CD4-positive, CD25-positive, alpha-beta regulatory T cell (primary cell): Measurements from ENCODE around the gene PCNT. TPM values are rescaled to one million over a fixed set of nuclear protein-coding genes. Genes with fewer than 3 reads are reported as not detected.

Source experiments
- ATAC-seq, 2 donors: fragments of 150-1000 bp; cut with Tn5 transposase; one replicate each; pipeline ENCODE4 v1.10.0; 2021; ENCODE audit warnings: low read depth in 2 of 2, moderate number of reproducible peaks in 2 of 2, moderate library complexity in 1 of 2
- DNase-seq, 3 donors: peaks; one replicate each; pipeline versions ENCODE4 v3.0.0 to v3.0.0-alpha.2; 2012 to 2022; ENCODE audit warnings: mixed read lengths in 1 of 3
- H3K27ac ChIP-seq: one replicate; pipeline ENCODE4 v1.7.0; 2013; ENCODE audit warnings: mild to moderate bottlenecking, low read length; ENCODE audit not compliant: insufficient read depth, poor library complexity, severe bottlenecking
- H3K27me3 ChIP-seq: one replicate; pipeline ENCODE4 v1.7.0; 2013; ENCODE audit warnings: low read length; ENCODE audit not compliant: control insufficient read depth, insufficient read depth
- H3K36me3 ChIP-seq: one replicate; pipeline ENCODE4 v1.7.0; 2013; ENCODE audit warnings: mild to moderate bottlenecking, low read length, moderate library complexity; ENCODE audit not compliant: control insufficient read depth, insufficient read depth
- H3K4me1 ChIP-seq: 2 replicates; pipeline ENCODE4 v1.7.0; 2013; ENCODE audit warnings: mild to moderate bottlenecking, low read length; ENCODE audit not compliant: insufficient read depth, control insufficient read depth, poor library complexity, severe bottlenecking
- H3K4me3 ChIP-seq: one replicate; pipeline ENCODE4 v1.7.0; 2013; ENCODE audit warnings: low read depth, mild to moderate bottlenecking, low read length, moderate library complexity
- H3K9me3 ChIP-seq, 2 experiments: 1 replicate in 1 of 2; 2 replicates in 1 of 2; pipeline ENCODE4 v1.7.0; 2013; ENCODE audit warnings: low read length in 2 of 2, mild to moderate bottlenecking in 1 of 2, moderate library complexity in 1 of 2; ENCODE audit not compliant: control insufficient read depth in 2 of 2
- H3K27ac Mint-ChIP-seq, 3 donors: one replicate each; pipeline ENCODE4 v1.8.0; 2020 to 2022; ENCODE audit warnings: mild to moderate bottlenecking in 3 of 3, mixed read lengths in 3 of 3, moderate library complexity in 2 of 3
- H3K27me3 Mint-ChIP-seq: one replicate; pipeline ENCODE4 v1.8.0; 2022; ENCODE audit warnings: mild to moderate bottlenecking, mixed read lengths
- H3K36me3 Mint-ChIP-seq: one replicate; pipeline ENCODE4 v1.8.0; 2020; ENCODE audit warnings: mixed read lengths
- H3K4me1 Mint-ChIP-seq, 4 donors: one replicate each; pipeline ENCODE4 v1.8.0; 2020 to 2022; ENCODE audit warnings: mixed read lengths in 4 of 4, mild to moderate bottlenecking in 1 of 4
- H3K4me3 Mint-ChIP-seq, 4 donors: one replicate each; pipeline ENCODE4 v1.8.0; 2020 to 2022; ENCODE audit warnings: mild to moderate bottlenecking in 4 of 4, mixed read lengths in 4 of 4, moderate library complexity in 3 of 4
- H3K9me3 Mint-ChIP-seq, 7 donors: one replicate each; pipeline ENCODE4 v1.8.0; 2020 to 2022; ENCODE audit warnings: mixed read lengths in 7 of 7, mild to moderate bottlenecking in 3 of 7, moderate library complexity in 2 of 7
- polyA plus RNA-seq, 4 donors: library from polyadenylated mRNA; unstranded; fragments of 300-500 nt; fragmentation: Illumina TruSeq; gene quantifications; one replicate each; pipeline ENCODE4 v1.2.3, GENCODE V29; 2021
- total RNA-seq: library from RNA; stranded (reverse); gene quantifications from one replicate; pipeline ENCODE4 v1.2.3, GENCODE V29; 2022

The PCNT gene
- total and polyA plus RNA-seq, 5 donors from 2014 or later = 5.3 to 64.5 (median 10.5) TPM

- H3K36me3 ChIP-seq = peaks cover 18% of the 10 kb centered on the region
- Mint-ChIP-seq H3K4me3 (no peak overlapping the region), H3K36me3 (peaks cover 25% of the 10 kb centered on the region), H3K9me3 (no peaks in the 10 kb centered on the region), H3K27me3 (no peaks in the 10 kb centered on the region), H3K4me1 (peaks cover 21 to 64% (median 49%) of the 10 kb centered on the region in 4 donors), H3K27ac (peak overlapping the region in 2 of 3 donors; percentile 67 to 75)
- H3K9me3 ChIP-seq = no peaks in the 10 kb centered on the region
- H3K27ac ChIP-seq = no peak overlapping the region
- no peaks in the 10 kb centered on the region for H3K27me3 ChIP-seq
- DNase-seq (no peak), ATAC-seq (no peak)
- H3K4me1 ChIP-seq = peaks cover 12% of the 10 kb centered on the region
- no peak overlapping the region for H3K4me3 ChIP-seq
Observed at GRCh38 chr21:46478910-46479309, 155.0 kb downstream of the PCNT start.

DNA sequence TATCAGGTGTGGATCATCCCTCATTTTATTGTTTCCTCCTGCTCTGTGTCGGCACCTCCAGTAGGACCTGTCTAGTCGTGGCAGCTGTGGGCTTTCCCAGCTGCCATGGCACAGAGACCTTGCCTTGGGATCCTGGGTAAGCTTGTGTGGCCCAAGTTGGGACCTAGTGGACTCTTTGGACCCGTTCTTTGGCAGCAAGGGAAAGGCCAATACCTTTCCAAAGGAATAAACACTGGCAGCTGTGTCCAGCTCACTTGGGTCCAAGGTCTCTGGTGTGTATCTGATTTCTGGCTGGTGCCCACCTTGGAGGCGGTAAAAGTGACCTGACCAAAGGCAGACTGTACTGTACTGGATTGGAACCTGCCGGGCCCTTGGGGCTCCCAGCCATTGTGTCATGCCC, 156.5 kb downstream of the PCNT start:
- no peaks in the 10 kb centered on the region for H3K27me3 Mint-ChIP-seq
- no peak overlapping the region for H3K27ac Mint-ChIP-seq

GRCh38 chr21:46482225-46482845, 158.4 kb downstream of the PCNT start:
- no peak overlapping the region for H3K4me3 ChIP-seq
- H3K36me3 ChIP-seq = peaks cover 40% of the 10 kb centered on the region
- peaks cover 11% of the 10 kb centered on the region for H3K4me1 ChIP-seq
- H3K4me3 Mint-ChIP-seq = no peak overlapping the region
- peaks cover 31% of the 10 kb centered on the region for H3K36me3 Mint-ChIP-seq
- no peak overlapping the region for H3K27ac ChIP-seq
- H3K9me3 Mint-ChIP-seq = no peaks in the 10 kb centered on the region
- peaks cover 16 to 47% (median 41%) of the 10 kb centered on the region in 4 donors for H3K4me1 Mint-ChIP-seq
- H3K27ac Mint-ChIP-seq = peak overlapping the region in 2 of 3 donors; percentile 56 to 78
- no peaks in the 10 kb centered on the region for H3K27me3 Mint-ChIP-seq
- DNase-seq (no peak), ATAC-seq (no peak)
- no peaks in the 10 kb centered on the region for H3K9me3 ChIP-seq
- no peaks in the 10 kb centered on the region for H3K27me3 ChIP-seq

More for the DNA sequence above, 156.5 kb downstream of the PCNT start:
- Histone ChIP-seq H3K9me3 (no peaks in the 10 kb centered on the region), H3K36me3 (peaks cover 26% of the 10 kb centered on the region), H3K4me1 (peaks cover 11% of the 10 kb centered on the region), H3K4me3 (no peak overlapping the region), H3K27me3 (no peaks in the 10 kb centered on the region), H3K27ac (no peak overlapping the region)
- ATAC-seq (no peak), DNase-seq (no peak)
- Mint-ChIP-seq H3K4me3 (no peak overlapping the region), H3K36me3 (peaks cover 25% of the 10 kb centered on the region), H3K9me3 (no peaks in the 10 kb centered on the region), H3K4me1 (peaks cover 21 to 54% (median 43%) of the 10 kb centered on the region in 4 donors)

GRCh38 chr21:46482846-46483231, 158.9 kb downstream of the PCNT start:
- Mint-ChIP-seq H3K9me3 (no peaks in the 10 kb centered on the region), H3K27ac (peak overlapping the region in 2 of 3 donors; percentile 59 to 78), H3K4me3 (peak overlapping the region in 1 of 4 donors; percentile 17), H3K27me3 (no peaks in the 10 kb centered on the region), H3K36me3 (peaks cover 29% of the 10 kb centered on the region), H3K4me1 (peaks cover 16 to 47% (median 41%) of the 10 kb centered on the region in 4 donors)
- no peak overlapping the region for H3K27ac ChIP-seq
- no peak overlapping the region for H3K4me3 ChIP-seq
- peaks cover 11% of the 10 kb centered on the region for H3K4me1 ChIP-seq
- H3K36me3 ChIP-seq = peaks cover 42% of the 10 kb centered on the region
- ATAC-seq (no peak), DNase-seq (no peak)
- H3K27me3 ChIP-seq = no peaks in the 10 kb centered on the region
- no peaks in the 10 kb centered on the region for H3K9me3 ChIP-seq

GRCh38 chr21:46483300-46484295, 159.6 kb downstream of the PCNT start:
- H3K4me3 Mint-ChIP-seq = peak overlapping the region in 1 of 4 donors; percentile 17
- peaks cover 28% of the 10 kb centered on the region for H3K36me3 Mint-ChIP-seq
- no peaks in the 10 kb centered on the region for H3K27me3 Mint-ChIP-seq
- peaks cover 22 to 50% (median 42%) of the 10 kb centered on the region in 4 donors for H3K4me1 Mint-ChIP-seq
- H3K4me3 ChIP-seq = no peak overlapping the region
- H3K27ac Mint-ChIP-seq = peak overlapping the region; percentile 59 to 78 (median 64)
- no peaks in the 10 kb centered on the region for H3K9me3 Mint-ChIP-seq
- ATAC-seq (peak in 1 of 2 donors; percentile 52), DNase-seq (peak in 1 of 3 donors; percentile 29)
- H3K36me3 ChIP-seq = peaks cover 42% of the 10 kb centered on the region
- H3K9me3 ChIP-seq = no peaks in the 10 kb centered on the region
- H3K27ac ChIP-seq = no peak overlapping the region
- no peaks in the 10 kb centered on the region for H3K27me3 ChIP-seq
- H3K4me1 ChIP-seq = peaks cover 11% of the 10 kb centered on the region

DNA sequence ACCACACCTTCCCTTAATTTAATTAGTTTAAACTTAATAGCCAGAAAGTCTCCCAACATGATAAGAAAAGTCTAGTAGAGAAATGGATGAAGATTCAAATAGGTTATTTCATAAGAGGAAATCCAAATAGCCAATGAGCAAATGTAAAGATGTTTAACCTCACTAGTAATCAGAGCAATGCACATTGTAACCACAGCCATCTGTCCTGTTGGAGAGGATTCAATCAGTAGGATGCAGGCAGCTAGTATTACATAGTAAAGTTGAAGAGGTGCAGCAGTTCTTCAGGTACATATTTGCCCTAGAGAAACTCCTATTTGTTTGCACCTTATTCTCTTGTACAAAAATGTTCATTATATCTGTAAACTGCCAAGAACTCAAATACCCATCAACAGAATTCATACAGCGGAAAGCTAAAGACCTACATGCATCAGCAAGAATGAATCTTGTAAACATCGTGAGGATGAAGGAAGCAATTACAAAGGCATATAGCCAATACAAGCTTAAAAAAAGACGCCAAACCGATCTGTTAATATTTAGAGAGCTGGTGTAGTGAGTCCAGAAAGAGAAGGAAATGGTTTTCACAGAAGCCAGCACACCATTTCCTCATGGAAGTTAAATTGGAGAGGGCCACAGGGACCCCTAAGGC, 162.6 kb downstream of the PCNT start:
- Mint-ChIP-seq H3K36me3 (peaks cover 18% of the 10 kb centered on the region), H3K27me3 (no peaks in the 10 kb centered on the region), H3K27ac (no peak overlapping the region), H3K4me1 (peaks cover 17 to 44% (median 29%) of the 10 kb centered on the region in 4 donors), H3K4me3 (no peak overlapping the region), H3K9me3 (no peaks in the 10 kb centered on the region)
- H3K9me3 ChIP-seq = no peaks in the 10 kb centered on the region
- no peak for ATAC-seq
- DNase-seq = no peak
- H3K36me3 ChIP-seq = peaks cover 50% of the 10 kb centered on the region
- H3K4me1 ChIP-seq = peaks cover 11% of the 10 kb centered on the region
- H3K27ac ChIP-seq = no peak overlapping the region
- H3K4me3 ChIP-seq = no peak overlapping the region
- no peaks in the 10 kb centered on the region for H3K27me3 ChIP-seq

- DNase-seq = no peak
- Histone ChIP-seq H3K4me1 (no peaks in the 10 kb centered on the region), H3K36me3 (peaks cover 74% of the 10 kb centered on the region), H3K27ac (no peak overlapping the region), H3K27me3 (no peaks in the 10 kb centered on the region), H3K4me3 (no peak overlapping the region), H3K9me3 (no peaks in the 10 kb centered on the region)
- H3K4me1 Mint-ChIP-seq = peaks cover 15 to 31% (median 25%) of the 10 kb centered on the region in 4 donors
- no peak for ATAC-seq
- H3K9me3 Mint-ChIP-seq = peaks cover 0 to 2% (median 0%) of the 10 kb centered on the region in 7 donors
- no peak overlapping the region for H3K4me3 Mint-ChIP-seq
- no peaks in the 10 kb centered on the region for H3K27me3 Mint-ChIP-seq
- H3K27ac Mint-ChIP-seq = peak overlapping the region in 1 of 3 donors; percentile 65
- H3K36me3 Mint-ChIP-seq = peaks cover 43% of the 10 kb centered on the region
Observed at GRCh38 chr21:46489162-46489663, 165.3 kb downstream of the PCNT start.
